CMK (cell line): ENCODE results near the gene PCDH17.
A peak's percentile ranks its signal among the peaks of the same experiment; 100 is the strongest.

Experiments
- DNase-seq: peaks from one replicate; pipeline ENCODE4 v3.0.0-alpha.2; 2010; ENCODE audit warnings: low read depth

PCDH17 gene

GRCh38 chr13:57634839-57635165 lies 3.3 kb downstream of the PCDH17 start:
- DNase-seq: no peak

- no peak for DNase-seq
Measured at GRCh38 chr13:57635541-57636085, 4.1 kb downstream of the PCDH17 start.

GRCh38 chr13:57636816-57637215 lies 5.3 kb downstream of the PCDH17 start:
- no peak for DNase-seq

- DNase-seq: no peak
Measured at GRCh38 chr13:57637515-57637914, 6.0 kb downstream of the PCDH17 start.

GRCh38 chr13:57638186-57638890 lies 6.8 kb downstream of the PCDH17 start:
- no peak for DNase-seq

- DNase-seq: no peak
Measured at GRCh38 chr13:57640607-57641006, 9.1 kb downstream of the PCDH17 start.

- DNase-seq: no peak
Measured at GRCh38 chr13:57641051-57641450, 9.5 kb downstream of the PCDH17 start.

GRCh38 chr13:57644106-57644505 lies 12.6 kb downstream of the PCDH17 start:
- no peak for DNase-seq

GRCh38 chr13:57653229-57653989 lies 21.9 kb downstream of the PCDH17 start:
- DNase-seq: no peak

- no peak for DNase-seq
Measured at GRCh38 chr13:57665481-57665880, 33.9 kb downstream of the PCDH17 start.

GRCh38 chr13:57666131-57666953 lies 34.8 kb downstream of the PCDH17 start:
- no peak for DNase-seq

GRCh38 chr13:57672168-57672567 lies 40.6 kb downstream of the PCDH17 start:
- DNase-seq: no peak

GRCh38 chr13:57673197-57673596 lies 41.7 kb downstream of the PCDH17 start:
- no peak for DNase-seq

- no peak for DNase-seq
Measured at GRCh38 chr13:57675526-57675925, 44.0 kb downstream of the PCDH17 start.

GRCh38 chr13:57680609-57681008 lies 49.1 kb downstream of the PCDH17 start:
- DNase-seq: no peak

GRCh38 chr13:57682128-57682716 lies 50.7 kb downstream of the PCDH17 start:
- no peak for DNase-seq

- DNase-seq: no peak
Measured at GRCh38 chr13:57698851-57699250, 67.3 kb downstream of the PCDH17 start.

- DNase-seq: no peak
Measured at GRCh38 chr13:57704031-57704430, 72.5 kb downstream of the PCDH17 start.

GRCh38 chr13:57716295-57716694 lies 84.8 kb downstream of the PCDH17 start:
- DNase-seq: no peak

- DNase-seq: peak; percentile 39
Measured at GRCh38 chr13:57724486-57725272, 93.1 kb downstream of the PCDH17 start.

- no peak for DNase-seq
Measured at GRCh38 chr13:57725480-57725879, 93.9 kb downstream of the PCDH17 start.
